Inflammatory macrophage treated with lipopolysaccharide for 4 hours (primary cell): ENCODE data around the gene ATP1A3.

Experiments used
- DNase-seq: peaks from one replicate; pipeline ENCODE4 v3.0.0-alpha.2; 2020

The ATP1A3 gene

DNA sequence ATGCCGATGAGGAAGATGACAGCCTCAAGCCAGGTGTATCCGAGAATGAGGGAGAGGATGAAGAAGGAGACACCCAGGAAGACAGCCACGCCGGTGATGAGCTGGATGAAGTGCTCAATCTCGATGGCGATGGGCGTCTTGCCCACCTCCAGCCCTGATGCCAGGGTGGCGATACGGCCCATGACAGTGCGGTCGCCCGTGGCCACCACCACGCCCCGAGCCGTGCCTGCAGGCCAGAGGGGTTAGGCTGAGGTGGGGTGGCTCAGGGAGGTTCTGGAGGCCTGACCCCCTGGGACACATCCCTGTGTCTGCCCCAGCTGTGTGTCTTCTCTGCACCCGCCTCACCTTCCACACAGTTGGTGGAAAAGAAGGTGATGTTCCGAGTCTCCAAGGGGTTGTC lies 9.1 kb downstream of the ATP1A3 start:
- no peak for DNase-seq

- no peak for DNase-seq
Measured at GRCh38 chr19:41981724-41982123, 12.3 kb downstream of the ATP1A3 start.

- DNase-seq = no peak
Measured at GRCh38 chr19:41978470-41978869, 15.6 kb downstream of the ATP1A3 start.

GRCh38 chr19:41977916-41978315 lies 16.1 kb downstream of the ATP1A3 start:
- no peak for DNase-seq

GRCh38 chr19:41974652-41975051 lies 19.4 kb downstream of the ATP1A3 start:
- DNase-seq = no peak

DNA sequence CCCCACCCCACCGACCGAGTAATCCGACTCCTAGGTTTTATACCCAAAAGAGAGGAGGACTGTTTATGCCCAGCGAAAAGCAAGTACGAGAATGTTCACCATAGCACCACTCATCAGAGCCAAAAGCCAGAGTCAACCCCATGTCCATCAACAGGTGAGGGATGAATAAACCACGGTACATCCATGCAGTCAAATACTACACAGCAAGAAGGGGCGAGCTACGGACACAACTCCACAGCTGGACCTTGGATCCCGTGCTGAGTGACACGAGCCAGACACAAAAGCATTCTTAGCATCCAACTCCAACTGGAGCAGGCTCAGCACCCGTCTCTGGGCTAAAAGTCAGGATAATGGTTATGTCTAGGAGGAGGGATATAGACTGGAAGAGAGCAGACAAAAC lies 22.7 kb downstream of the ATP1A3 start:
- no peak for DNase-seq

DNA sequence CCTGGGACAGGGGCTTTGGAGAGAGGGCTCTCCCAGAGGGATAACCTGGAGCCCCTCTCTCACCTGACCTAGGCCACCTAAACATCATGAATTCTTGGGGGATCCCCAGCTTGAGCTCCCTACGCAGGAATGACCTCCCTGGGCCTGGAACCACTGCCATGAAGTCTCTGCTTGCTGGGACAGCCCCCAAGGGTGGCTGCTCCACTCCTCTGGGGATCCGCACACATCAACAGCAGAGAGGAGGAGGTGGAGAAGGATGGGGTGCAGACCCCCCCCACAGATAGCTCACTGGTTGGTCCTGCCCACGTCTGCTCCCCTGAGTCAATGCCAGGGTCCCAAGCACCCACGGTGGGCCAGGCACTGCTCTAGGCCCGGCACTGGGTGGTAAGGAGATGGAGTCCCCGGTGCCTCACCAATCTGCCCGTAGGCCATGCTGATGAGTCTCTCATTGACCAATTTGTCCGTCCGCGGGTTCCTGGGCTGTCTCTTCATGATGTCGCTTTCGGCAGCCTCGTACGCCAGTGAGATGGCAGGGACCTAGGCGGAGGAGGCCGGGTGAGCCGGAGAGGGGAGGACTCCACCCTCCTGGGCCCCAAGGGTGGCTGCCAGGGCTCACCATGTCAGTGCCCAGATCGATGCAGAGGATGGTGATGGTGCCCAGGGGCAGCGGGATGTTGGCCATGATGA lies 24.1 kb downstream of the ATP1A3 start:
- DNase-seq = no peak

DNA sequence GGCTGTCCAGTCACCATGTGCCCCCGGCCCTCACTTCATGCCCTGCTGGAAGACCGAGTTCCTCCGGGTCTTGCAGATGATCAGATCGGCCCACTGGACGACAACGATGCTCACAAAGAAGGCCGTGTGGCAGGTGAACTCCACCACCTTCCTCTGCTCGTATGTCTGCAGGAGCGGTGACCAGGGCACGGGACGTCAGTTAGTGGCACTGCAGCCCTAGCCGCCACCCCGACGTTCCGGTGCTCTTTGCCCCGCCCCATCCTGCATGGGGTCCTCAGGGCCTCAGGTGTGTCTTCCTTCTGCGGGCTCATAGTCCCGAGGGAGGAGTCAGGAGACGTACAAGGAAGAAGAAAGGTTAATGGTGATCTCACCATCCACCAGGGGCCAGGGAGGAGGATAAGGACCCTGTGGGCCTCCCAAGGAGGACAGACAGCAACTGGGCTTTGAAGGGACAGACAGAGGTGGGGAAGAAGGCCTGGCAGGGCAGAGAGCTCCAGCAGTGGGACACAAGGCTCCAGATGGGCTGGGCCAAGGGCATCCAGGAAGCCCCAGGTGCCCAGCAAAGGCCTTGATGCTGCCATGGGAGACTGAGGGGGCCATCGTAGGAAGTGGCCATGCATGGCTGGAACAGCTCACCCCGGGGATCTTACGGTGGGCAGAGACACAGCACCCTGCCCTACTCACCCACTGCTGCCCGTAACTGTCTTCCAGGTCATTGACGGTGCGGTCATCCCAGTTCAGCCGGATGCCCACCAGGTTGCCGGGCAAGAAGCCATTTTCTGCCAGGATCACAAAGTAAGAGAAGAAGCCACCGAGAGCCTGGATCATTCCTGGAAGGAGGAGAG lies 25.1 kb downstream of the ATP1A3 start:
- DNase-seq = no peak

GRCh38 chr19:41967054-41967783 lies 26.8 kb downstream of the ATP1A3 start:
- no peak for DNase-seq

DNA sequence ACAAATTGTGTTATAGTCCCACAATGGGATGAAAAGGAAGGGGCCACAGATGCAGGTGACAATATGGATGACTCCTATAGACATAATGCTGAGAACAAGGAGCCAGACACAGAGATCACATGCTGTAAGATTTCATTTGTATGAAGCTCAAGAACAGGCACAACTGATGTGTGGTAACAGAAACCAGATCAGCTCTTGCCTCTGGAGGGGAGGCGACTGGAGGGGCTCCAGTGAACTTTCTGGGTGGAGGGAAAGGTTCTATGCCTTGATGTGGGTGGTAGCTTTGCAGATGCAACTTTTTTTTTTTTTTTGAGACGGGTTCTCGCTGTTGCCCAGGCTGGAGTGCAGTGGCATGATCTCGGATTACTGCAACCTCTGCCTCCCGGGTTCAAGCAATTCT lies 28.9 kb downstream of the ATP1A3 start:
- no peak for DNase-seq

- no peak for DNase-seq
Measured at GRCh38 chr19:41960973-41961372, 33.1 kb downstream of the ATP1A3 start.

DNA sequence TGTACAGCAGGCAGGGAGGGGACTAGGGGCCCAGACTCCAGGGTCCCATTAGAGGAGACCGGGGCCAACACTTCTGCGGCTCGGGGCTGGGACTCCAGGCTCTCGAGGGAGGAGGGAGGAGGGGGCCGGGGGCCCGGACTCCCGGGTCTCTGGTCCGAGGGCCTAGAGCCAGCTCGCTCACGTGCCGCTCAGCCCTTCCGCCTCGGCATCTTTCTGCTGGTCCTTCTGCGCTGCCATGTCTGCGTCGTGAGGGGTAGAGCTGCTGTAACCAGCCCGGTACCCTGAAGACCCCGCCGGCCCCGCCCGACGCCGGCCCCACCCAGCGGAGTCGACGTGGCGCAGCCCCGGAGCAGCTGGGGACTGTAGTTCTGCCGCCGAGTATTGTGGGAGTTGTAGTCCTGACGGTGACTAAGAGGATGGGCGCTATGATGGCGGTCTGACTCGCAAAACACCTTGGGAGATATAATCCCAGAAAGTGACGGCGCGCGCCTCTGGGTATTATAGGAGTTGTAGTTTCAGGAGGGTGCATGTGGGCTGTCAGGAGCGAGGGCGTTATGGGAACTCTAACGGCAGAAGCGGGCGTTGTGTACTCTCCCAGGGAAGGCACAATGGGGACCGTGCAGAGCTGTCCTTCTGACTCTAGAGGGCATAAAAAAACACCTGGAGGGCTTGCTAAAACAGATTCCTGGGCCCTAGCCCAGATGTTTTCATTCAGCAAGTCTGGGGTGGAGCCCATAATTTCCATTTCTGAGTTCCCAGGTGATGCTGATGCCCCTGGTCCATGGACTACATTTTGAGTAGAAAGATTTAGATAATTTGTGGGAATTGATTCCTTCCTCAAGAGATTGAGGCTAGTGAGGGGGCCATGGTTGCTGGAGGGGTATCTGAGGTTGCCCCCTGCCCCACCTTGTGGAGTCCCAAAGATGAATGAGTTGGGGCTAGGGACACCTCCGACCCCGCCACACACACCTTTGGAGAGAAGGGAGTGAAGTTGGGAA lies 34.7 kb downstream of the ATP1A3 start, which contains the start of gene RABAC1:
TSS of gene RABAC1 (minus strand) at position 266 of the 998 bp plus-strand sequence. CDS start at position 237, 29 bp downstream.
- peak; percentile 88 for DNase-seq

- peak; percentile 74 for DNase-seq
Measured at GRCh38 chr19:41958367-41959055, 35.5 kb downstream of the ATP1A3 start.

GRCh38 chr19:41957838-41958366 lies 36.1 kb downstream of the ATP1A3 start:
- DNase-seq = peak; percentile 82

DNA sequence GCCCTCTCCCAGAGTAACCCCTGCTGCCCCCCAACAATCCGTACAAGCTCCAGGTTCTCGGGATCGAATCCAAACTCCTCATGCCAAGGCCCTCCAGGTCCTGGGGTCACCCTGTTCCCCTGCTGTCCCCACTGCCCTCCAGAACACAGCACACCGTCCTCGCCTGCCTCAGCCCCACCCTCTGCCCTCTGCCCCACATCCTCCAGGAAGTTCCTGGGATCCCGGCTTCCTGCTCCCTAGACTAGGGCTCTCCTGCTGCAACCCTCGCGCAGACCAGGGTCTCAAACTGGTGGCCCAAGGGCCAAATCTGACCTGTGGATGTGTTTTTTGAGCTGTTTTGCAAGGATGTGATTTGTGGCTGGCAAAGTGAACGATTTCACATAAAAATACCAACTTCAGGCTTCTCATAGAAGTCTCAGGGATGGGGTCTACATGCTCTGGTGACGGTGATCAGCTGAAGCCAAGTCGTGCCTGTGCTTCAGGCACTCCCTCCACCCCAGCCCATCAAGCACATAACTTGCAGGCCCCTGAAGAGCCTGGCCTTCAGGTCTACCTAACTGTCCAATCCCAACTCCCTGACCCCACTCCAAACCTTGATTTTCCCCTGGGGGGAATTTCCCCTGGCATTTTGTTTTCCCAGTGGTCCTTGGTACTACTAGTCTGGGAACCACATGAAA lies 36.7 kb downstream of the ATP1A3 start:
- DNase-seq = no peak

GRCh38 chr19:41956621-41957020 lies 37.4 kb downstream of the ATP1A3 start:
- DNase-seq = no peak

- DNase-seq = no peak
Measured at GRCh38 chr19:41955521-41955920, 38.5 kb downstream of the ATP1A3 start.

DNA sequence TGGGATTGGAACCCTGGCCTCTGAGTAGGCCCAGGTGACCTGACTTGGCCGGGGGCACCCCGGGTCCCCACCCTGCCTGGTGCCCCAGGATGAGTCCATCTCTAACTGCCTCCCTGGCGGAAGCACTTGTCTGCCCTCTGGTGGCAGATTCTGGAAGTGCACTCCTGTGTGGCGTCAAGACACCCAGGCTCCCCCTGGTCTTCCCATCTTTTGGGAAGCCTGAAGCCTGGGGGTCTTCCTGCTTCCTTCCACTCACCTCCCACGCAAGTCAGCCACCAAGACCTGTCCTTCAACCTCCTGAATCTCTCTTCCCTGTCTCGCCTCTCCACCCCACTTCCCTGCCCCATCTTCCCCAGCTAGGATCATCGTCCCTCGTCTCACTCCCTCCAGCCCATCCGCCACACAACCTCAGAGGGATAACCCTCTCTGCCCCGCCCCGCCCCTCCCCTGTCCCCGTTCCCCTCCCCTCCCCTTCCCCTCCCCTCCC lies 42.3 kb downstream of the ATP1A3 start:
- DNase-seq = peak; percentile 72

DNA sequence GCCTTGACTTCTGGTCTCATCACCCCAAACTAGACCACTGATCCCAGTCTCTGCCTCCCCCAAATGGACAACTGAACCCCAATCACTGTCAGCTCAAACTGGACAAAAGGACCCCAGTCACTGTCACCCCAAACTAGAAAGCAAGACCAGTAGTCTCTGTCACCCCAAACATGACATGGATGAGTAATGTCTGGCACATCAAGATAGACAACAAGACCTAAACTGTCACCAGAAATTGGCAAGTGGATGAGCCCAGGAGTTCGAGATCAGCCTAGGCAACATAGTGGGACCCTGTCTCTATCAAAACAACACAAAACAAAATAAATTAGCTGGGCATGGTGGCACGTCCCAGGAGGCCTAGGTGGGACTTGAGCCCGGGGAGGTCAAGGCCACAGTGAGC lies 46.9 kb downstream of the ATP1A3 start:
- DNase-seq = no peak

GRCh38 chr19:41945135-41945766 lies 48.8 kb downstream of the ATP1A3 start:
- no peak for DNase-seq
